Prostate gland (tissue), 2 donors: Measurements from ENCODE around the gene RSPO1. TPM values are rescaled to one million over a fixed set of nuclear protein-coding genes. Genes with fewer than 3 reads are reported as not detected.
A peak's percentile ranks its signal among the peaks of the same experiment; 100 is the strongest.

Experiments
- DNase-seq: peaks from one replicate; pipeline ENCODE4 v3.0.0-alpha.2; 2019; ENCODE audit warnings: low spot score
- H3K27ac ChIP-seq, 2 donors: fragments of 200-600 bp; sonication (generic); 2 replicates each; pipeline ENCODE4 v1.5.1; 2017 to 2019
- H3K27me3 ChIP-seq: fragments of 200-600 bp; sonication (generic); replicated peaks from 2 replicates; pipeline ENCODE4 v1.5.1; 2019; ENCODE audit not compliant: insufficient read depth
- H3K36me3 ChIP-seq, 2 donors: fragments of 200-600 bp; sonication (generic); 1 replicate in 1 of 2; 2 replicates in 1 of 2; pipeline versions ENCODE4 v1.5.1 to v1.8.1; 2017 to 2019
- H3K4me1 ChIP-seq: fragments of 200-600 bp; sonication (generic); replicated peaks from 2 replicates; pipeline ENCODE4 v1.5.1; 2019
- H3K4me3 ChIP-seq, 2 donors: fragments of 200-600 bp; sonication (generic); 2 replicates each; pipeline ENCODE4 v1.5.1; 2017 to 2019
- H3K9me3 ChIP-seq: fragments of 200-600 bp; sonication (generic); 2 replicates; pipeline ENCODE4 v1.5.1; 2017
- CTCF ChIP-seq, 4 experiments: fragments of 200-600 bp in 2 of 4; fragments of 450-650 bp in 2 of 4; sonication (generic) in 2 of 4; IDR thresholded peaks; 1 replicate in 3 of 4; 2 replicates in 1 of 4; pipeline ENCODE4 v1.5.1; 2016 to 2019; ENCODE audit warnings: antibody characterized with exemption in 4 of 4, mild to moderate bottlenecking in 2 of 4, moderate library complexity in 2 of 4
- POLR2A ChIP-seq: fragments of 450-650 bp; IDR thresholded peaks from one replicate; pipeline ENCODE4 v1.6.1; 2016; ENCODE audit warnings: antibody characterized with exemption, mild to moderate bottlenecking
- POLR2AphosphoS5 ChIP-seq: sonication (generic); formaldehyde crosslinking; IDR thresholded peaks from one replicate; pipeline ENCODE4 v1.6.1; 2017; ENCODE audit warnings: antibody characterized with exemption
- WGBS: methylation state at CpG from one replicate; pipeline ENCODE4 v1.1.5; 2018; 5-methylcytosine and 5-hydroxymethylcytosine counted together
- intact Hi-C: fragments of 100-400 bp; cut with DNase I; formaldehyde crosslinking; loops from one replicate; pipeline ENCODE4 v1.14.2; 2022
- total RNA-seq, 2 donors: library from RNA; depleted of rRNA; stranded (reverse); fragments of >200 nt; gene quantifications; one replicate each; pipeline ENCODE4 v1.1.0, GENCODE V29; 2016

RSPO1 gene
- total RNA-seq, 2 donors from 2014 or later = 1.6 TPM

GRCh38 chr1:37612186-37612585, 22.5 kb downstream of the RSPO1 start:
- no peak for DNase-seq
- TF ChIP-seq POLR2A (no peak), CTCF (IDR thresholded peaks at IDR 0.05) (no peak), POLR2AphosphoS5 (no peak)
- WGBS = 74% methylated on average over 4 of the region's 4 CpGs
- Histone ChIP-seq H3K36me3 (no peaks in the 10 kb centered on the region), H3K9me3 (no peaks in the 10 kb centered on the region), H3K4me1 (no peaks in the 10 kb centered on the region), H3K27ac (no peak overlapping the region), H3K27me3 (no peaks in the 10 kb centered on the region), H3K4me3 (no peak overlapping the region)
- intact Hi-C loops = no loop called here

GRCh38 chr1:37609994-37610393, 24.7 kb downstream of the RSPO1 start:
- H3K4me1 ChIP-seq = no peaks in the 10 kb centered on the region
- H3K36me3 ChIP-seq = no peaks in the 10 kb centered on the region
- no peak overlapping the region for H3K27ac ChIP-seq
- no peaks in the 10 kb centered on the region for H3K27me3 ChIP-seq
- TF ChIP-seq POLR2AphosphoS5 (no peak), CTCF (IDR thresholded peaks at IDR 0.05) (no peak), POLR2A (no peak)
- no peak for DNase-seq
- intact Hi-C loops = no loop called here
- H3K9me3 ChIP-seq = no peaks in the 10 kb centered on the region
- H3K4me3 ChIP-seq = no peak overlapping the region
- 88% methylated on average over 2 of the region's 2 CpGs for WGBS

GRCh38 chr1:37609002-37609401, 25.7 kb downstream of the RSPO1 start:
- no peak for DNase-seq

GRCh38 chr1:37606481-37607263, 28.0 kb downstream of the RSPO1 start:
- no peak overlapping the region for H3K4me3 ChIP-seq
- WGBS = 77% methylated on average over 15 of the region's 15 CpGs
- TF ChIP-seq POLR2AphosphoS5 (no peak), POLR2A (no peak)
- no peak for DNase-seq
- no peaks in the 10 kb centered on the region for H3K36me3 ChIP-seq
- intact Hi-C loops = no loop called here
- no peaks in the 10 kb centered on the region for H3K9me3 ChIP-seq
- H3K27ac ChIP-seq = no peak overlapping the region
- H3K4me1 ChIP-seq = no peaks in the 10 kb centered on the region
- H3K27me3 ChIP-seq = no peaks in the 10 kb centered on the region

More at GRCh38 chr1:37609002-37609401, 25.7 kb downstream of the RSPO1 start:
- Histone ChIP-seq H3K4me3 (no peak overlapping the region), H3K9me3 (no peaks in the 10 kb centered on the region), H3K27ac (no peak overlapping the region), H3K36me3 (no peaks in the 10 kb centered on the region), H3K27me3 (no peaks in the 10 kb centered on the region), H3K4me1 (no peaks in the 10 kb centered on the region)
- no peak for TF ChIP-seq CTCF (IDR thresholded peaks at IDR 0.05)
- TF ChIP-seq POLR2AphosphoS5 = no peak
- TF ChIP-seq POLR2A = no peak
- WGBS = 45% methylated on average over 2 of the region's 2 CpGs
- intact Hi-C loops = no loop called here

- H3K27me3 ChIP-seq = no peaks in the 10 kb centered on the region
- no peaks in the 10 kb centered on the region for H3K36me3 ChIP-seq
- no peaks in the 10 kb centered on the region for H3K9me3 ChIP-seq
- H3K27ac ChIP-seq = no peak overlapping the region
- peak; percentile 48 for DNase-seq
- no peak for TF ChIP-seq CTCF (IDR thresholded peaks at IDR 0.05)
- TF ChIP-seq POLR2A = no peak
- peak; percentile 5 for TF ChIP-seq POLR2AphosphoS5
- no peak overlapping the region for H3K4me3 ChIP-seq
- no peaks in the 10 kb centered on the region for H3K4me1 ChIP-seq
- 35% methylated on average over 9 of the region's 9 CpGs for WGBS
- intact Hi-C loops = loop anchor here (2.0 kb wide), 1 partner anchor 71 kb away; no protein-coding TSS in a partner anchor
Measured at GRCh38 chr1:37605806-37606474, 28.8 kb downstream of the RSPO1 start.
